BLaER1 treated with 17β-estradiol and CSF1 and Interleukin-3, amounts not matched to agents 10 nM and 100 nM (cell line): ENCODE data around the gene SHH.
A peak's percentile ranks its signal among the peaks of the same experiment; 100 is the strongest.

Source experiments
- H3K27ac ChIP-seq, 11 experiments: shearing (Covaris generic); formaldehyde crosslinking; 2 replicates each; pipeline ENCODE4 v1.8.1; 2022
- H3K27me3 ChIP-seq, 11 experiments: shearing (Covaris generic); formaldehyde crosslinking; 2 replicates each; pipeline ENCODE4 v1.8.1; 2022
- H3K36me3 ChIP-seq, 11 experiments: shearing (Covaris generic); formaldehyde crosslinking; 2 replicates each; pipeline ENCODE4 v1.8.1; 2022
- H3K4me1 ChIP-seq, 10 experiments: shearing (Covaris generic); formaldehyde crosslinking; 2 replicates each; pipeline ENCODE4 v1.8.1; 2022
- H3K4me2 ChIP-seq, 11 experiments: shearing (Covaris generic); formaldehyde crosslinking; 2 replicates each; pipeline ENCODE4 v1.8.1; 2022
- H3K4me3 ChIP-seq, 10 experiments: shearing (Covaris generic); formaldehyde crosslinking; 2 replicates each; pipeline ENCODE4 v1.8.1; 2022
- H3K9ac ChIP-seq, 11 experiments: shearing (Covaris generic); formaldehyde crosslinking; 2 replicates each; pipeline ENCODE4 v1.8.1; 2022
- H3K9me3 ChIP-seq, 11 experiments: shearing (Covaris generic); formaldehyde crosslinking; replicated peaks in 1 of 11; 2 replicates each; pipeline ENCODE4 v1.8.1; 2022
- H4K20me1 ChIP-seq, 11 experiments: shearing (Covaris generic); formaldehyde crosslinking; 2 replicates each; pipeline ENCODE4 v1.8.1; 2022
- Cebpa-rat ChIP-seq, 11 experiments: shearing (Covaris generic); IDR thresholded peaks; 2 replicates each; pipeline ENCODE4 v1.8.1; 2022

Gene SHH

DNA sequence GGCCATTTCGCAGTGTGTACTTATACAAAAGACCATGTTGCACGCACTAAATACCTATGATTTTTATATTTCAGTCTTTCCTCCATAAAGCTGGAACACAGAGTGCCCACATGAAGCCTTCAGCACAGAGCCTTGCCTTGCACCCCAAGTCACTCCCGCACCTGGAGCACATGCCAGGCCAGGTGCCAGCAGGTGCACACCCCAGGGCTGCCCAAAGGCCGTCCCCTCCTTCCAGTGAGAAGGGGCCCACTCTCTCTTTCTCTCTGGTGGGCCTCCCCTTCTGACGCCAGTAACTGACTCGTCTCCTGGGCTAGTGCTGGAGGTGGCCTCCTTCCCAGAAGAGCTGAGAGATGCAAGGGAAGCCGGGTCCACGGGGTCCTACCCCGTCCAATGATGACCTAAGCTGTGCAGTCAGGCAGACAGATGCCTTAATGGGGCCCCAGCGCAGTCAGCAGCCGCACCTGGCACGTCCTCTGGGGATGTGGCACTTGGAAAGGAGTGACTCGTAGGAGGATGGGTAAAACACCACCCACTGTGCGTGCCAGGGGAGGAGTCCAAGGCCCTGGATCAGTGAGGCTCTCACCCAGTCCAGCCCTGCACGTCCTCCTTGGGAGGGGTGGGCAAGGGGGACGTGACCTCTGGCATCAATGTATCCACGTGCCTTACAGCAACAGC lies 17.7 kb upstream of the SHH start:
- H3K9ac ChIP-seq = no peak overlapping the region
- no peak overlapping the region for H3K4me3 ChIP-seq
- H3K36me3 ChIP-seq = no peaks in the 10 kb centered on the region
- H3K27me3 ChIP-seq = peaks cover 0 to 20% (median 8%) of the 10 kb centered on the region in 11 experiments; a peak in 10 of 22 replicates
- TF ChIP-seq Cebpa-rat (IDR thresholded peaks at IDR 0.05) = no peak
- H3K27ac ChIP-seq = no peak overlapping the region
- H3K9me3 ChIP-seq = peaks cover 0 to 6% (median 0%) of the 10 kb centered on the region in 11 experiments; a peak in 1 of 22 replicates
- H4K20me1 ChIP-seq = no peaks in the 10 kb centered on the region; a peak in 1 of 22 replicates
- no peak overlapping the region for H3K4me2 ChIP-seq
- H3K4me1 ChIP-seq = peaks cover 9 to 16% (median 14%) of the 10 kb centered on the region in 10 experiments; a peak in 19 of 20 replicates

DNA sequence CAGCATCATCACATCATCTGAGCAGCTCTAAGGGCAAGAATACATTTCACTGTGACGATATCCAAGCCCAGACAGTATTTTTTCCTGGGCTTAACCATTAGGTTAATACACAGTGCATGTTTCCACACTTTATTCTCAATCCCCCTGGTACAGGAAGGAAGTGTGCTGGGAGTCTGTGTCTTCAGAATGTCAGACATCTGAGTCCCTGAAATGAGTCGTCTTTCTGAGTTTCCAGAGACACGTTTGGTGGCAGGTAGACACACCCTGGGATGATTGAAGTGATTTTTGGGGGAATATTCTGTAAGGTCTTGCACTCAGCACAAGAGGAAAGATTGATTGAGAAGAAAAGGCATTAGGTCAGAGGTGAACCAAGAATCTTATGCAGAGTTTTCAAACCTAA lies 13.1 kb upstream of the SHH start:
- no peak overlapping the region for H3K27ac ChIP-seq
- peaks cover 9 to 31% (median 21%) of the 10 kb centered on the region in 10 experiments; a peak in 19 of 20 replicates for H3K4me1 ChIP-seq

DNA sequence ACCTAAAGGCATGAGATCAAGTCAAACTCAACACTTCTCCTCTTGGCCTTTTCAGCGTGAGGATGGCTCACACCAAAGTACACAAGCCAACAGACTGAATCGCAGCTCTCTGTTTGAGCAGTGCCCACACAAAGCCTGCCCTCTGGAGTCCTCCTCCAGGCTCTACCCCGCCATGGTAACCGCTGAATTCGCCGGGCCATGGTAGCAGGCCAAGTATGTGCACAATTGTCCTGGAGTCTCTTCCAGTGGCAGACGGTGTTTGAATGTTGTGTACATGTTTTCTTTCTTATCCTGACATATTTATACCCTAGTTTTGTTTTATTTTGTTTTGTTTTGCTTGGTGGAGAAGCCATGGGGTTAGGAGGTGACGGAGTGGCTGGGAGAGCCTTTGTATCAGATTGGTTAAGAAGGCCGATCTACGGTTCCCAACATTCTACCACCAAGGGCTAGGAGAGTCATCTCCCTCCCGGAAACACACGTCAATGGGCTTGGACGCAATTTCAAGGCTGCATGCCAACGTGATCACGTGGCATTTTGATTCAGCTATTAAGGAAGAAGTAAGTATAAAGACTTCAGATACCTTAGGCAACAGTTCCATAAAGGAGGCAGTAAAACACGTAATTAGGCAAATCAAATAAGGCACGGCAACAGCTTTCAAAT lies 12.1 kb upstream of the SHH start:
- peaks cover 0 to 20% (median 13%) of the 10 kb centered on the region in 11 experiments; a peak in 10 of 22 replicates for H3K27me3 ChIP-seq
- peaks cover 9 to 31% (median 21%) of the 10 kb centered on the region in 10 experiments; a peak in 19 of 20 replicates for H3K4me1 ChIP-seq
- H3K9ac ChIP-seq = no peak overlapping the region
- no peak for TF ChIP-seq Cebpa-rat (IDR thresholded peaks at IDR 0.05)
- no peak overlapping the region for H3K4me2 ChIP-seq
- no peaks in the 10 kb centered on the region for H4K20me1 ChIP-seq
- H3K36me3 ChIP-seq = no peaks in the 10 kb centered on the region
- H3K4me3 ChIP-seq = no peak overlapping the region
- H3K9me3 ChIP-seq = peaks cover 0 to 6% (median 0%) of the 10 kb centered on the region in 11 experiments; a peak in 1 of 22 replicates
- H3K27ac ChIP-seq = no peak overlapping the region

More for the DNA sequence above, 13.1 kb upstream of the SHH start:
- H3K36me3 ChIP-seq = no peaks in the 10 kb centered on the region
- H3K9me3 ChIP-seq = peaks cover 0 to 6% (median 0%) of the 10 kb centered on the region in 11 experiments; a peak in 1 of 22 replicates
- TF ChIP-seq Cebpa-rat (IDR thresholded peaks at IDR 0.05) = no peak
- no peaks in the 10 kb centered on the region for H4K20me1 ChIP-seq
- H3K4me2 ChIP-seq = no peak overlapping the region
- no peak overlapping the region for H3K4me3 ChIP-seq
- no peak overlapping the region for H3K9ac ChIP-seq
- H3K27me3 ChIP-seq = peaks cover 0 to 20% (median 13%) of the 10 kb centered on the region in 11 experiments; a peak in 10 of 22 replicates

DNA sequence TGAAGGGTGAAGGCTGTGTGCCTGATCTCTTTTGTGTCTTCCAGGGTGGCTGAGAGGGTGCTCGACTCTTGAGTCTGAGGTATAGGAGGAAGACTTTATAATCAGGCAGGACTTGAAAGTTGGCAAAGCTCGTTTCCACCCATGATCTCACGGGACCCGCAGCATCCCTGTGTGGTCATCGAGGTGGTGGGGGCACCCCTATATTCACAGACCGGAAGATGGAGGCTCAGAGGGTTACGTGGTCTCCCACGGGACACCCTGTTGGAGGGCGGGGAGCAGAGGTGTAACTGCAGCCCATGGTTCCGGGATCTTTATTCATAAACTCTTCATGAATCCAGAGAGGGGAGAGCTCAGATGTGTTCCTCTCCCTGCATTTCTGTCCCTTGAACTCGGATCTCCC lies 9.6 kb upstream of the SHH start:
- H3K36me3 ChIP-seq = no peaks in the 10 kb centered on the region
- no peak overlapping the region for H3K27ac ChIP-seq
- peaks cover 2 to 29% (median 18%) of the 10 kb centered on the region in 10 experiments; a peak in 17 of 20 replicates for H3K4me1 ChIP-seq
- no peak overlapping the region for H3K9ac ChIP-seq
- H3K4me3 ChIP-seq = no peak overlapping the region
- H4K20me1 ChIP-seq = peaks cover 0 to 3% (median 0%) of the 10 kb centered on the region in 11 experiments; a peak in 2 of 22 replicates
- TF ChIP-seq Cebpa-rat (IDR thresholded peaks at IDR 0.05) = no peak
- H3K27me3 ChIP-seq = peaks cover 0 to 34% (median 15%) of the 10 kb centered on the region in 11 experiments; a peak in 14 of 22 replicates
- peaks cover 6 to 13% (median 10%) of the 10 kb centered on the region in 11 experiments; a peak in 19 of 22 replicates for H3K9me3 ChIP-seq
- peak overlapping the region in 7 of 11 experiments; percentile 22 to 56 (median 37); a peak in 12 of 22 replicates for H3K4me2 ChIP-seq

DNA sequence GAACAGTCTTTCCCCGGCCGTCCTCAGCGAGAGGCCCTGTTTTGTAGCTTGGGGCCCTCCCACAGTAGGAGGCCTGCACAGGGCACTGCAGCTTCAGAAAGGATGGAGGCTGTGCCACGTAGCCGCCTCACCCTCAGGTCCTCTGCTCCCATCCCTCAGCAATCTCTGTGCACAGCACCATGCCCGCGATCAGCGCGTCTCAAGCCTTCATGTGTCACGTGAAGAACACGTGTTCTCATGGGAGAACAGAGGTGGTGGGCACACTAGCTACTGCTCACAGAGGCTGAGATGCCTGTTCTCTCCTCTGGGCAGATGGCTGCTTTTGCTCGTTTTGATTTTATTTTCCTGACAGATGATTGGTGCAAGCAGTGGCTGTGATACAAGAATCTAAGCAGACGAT lies 8.5 kb upstream of the SHH start:
- no peaks in the 10 kb centered on the region for H3K36me3 ChIP-seq
- no peak overlapping the region for H3K4me3 ChIP-seq
- H4K20me1 ChIP-seq = peaks cover 0 to 7% (median 2%) of the 10 kb centered on the region in 11 experiments; a peak in 6 of 22 replicates
- no peak overlapping the region for H3K27ac ChIP-seq
- peaks cover 0 to 29% (median 16%) of the 10 kb centered on the region in 10 experiments; a peak in 12 of 20 replicates for H3K4me1 ChIP-seq
- H3K9me3 ChIP-seq = peaks cover 6 to 14% (median 10%) of the 10 kb centered on the region in 11 experiments; a peak in 19 of 22 replicates
- TF ChIP-seq Cebpa-rat (IDR thresholded peaks at IDR 0.05) = no peak
- peaks cover 5 to 40% (median 14%) of the 10 kb centered on the region in 11 experiments; a peak in 16 of 22 replicates for H3K27me3 ChIP-seq
- H3K4me2 ChIP-seq = peak overlapping the region in 2 of 11 experiments; percentile 3 to 52; a peak in 1 of 22 replicates
- H3K9ac ChIP-seq = no peak overlapping the region

DNA sequence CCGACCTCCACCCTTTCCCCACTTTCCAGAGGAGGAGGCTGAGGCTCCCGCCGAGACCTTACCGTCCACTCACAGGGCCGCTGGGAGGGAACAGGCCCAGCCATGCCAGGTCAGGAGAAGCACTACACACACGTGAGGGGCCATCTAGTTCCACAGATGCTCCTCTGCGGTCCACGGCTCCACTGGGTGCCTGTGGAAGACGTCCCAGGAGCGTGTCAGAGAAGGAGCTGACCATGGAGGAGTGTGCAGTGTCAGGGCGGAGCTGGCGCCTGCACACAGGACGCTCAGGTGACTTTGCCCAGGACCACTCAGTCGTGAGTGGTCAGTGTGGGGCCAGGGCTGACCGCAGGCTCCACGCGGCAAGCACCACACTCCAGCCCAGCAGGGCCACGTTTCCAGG lies 8.0 kb upstream of the SHH start:
- Histone ChIP-seq H3K9me3 (peaks cover 6 to 14% (median 10%) of the 10 kb centered on the region in 11 experiments; a peak in 19 of 22 replicates), H4K20me1 (peaks cover 0 to 8% (median 2%) of the 10 kb centered on the region in 11 experiments; a peak in 6 of 22 replicates), H3K9ac (no peak overlapping the region), H3K4me1 (peaks cover 0 to 35% (median 17%) of the 10 kb centered on the region in 10 experiments; a peak in 13 of 20 replicates), H3K4me3 (no peak overlapping the region), H3K27me3 (peaks cover 9 to 45% (median 17%) of the 10 kb centered on the region in 11 experiments; a peak in 15 of 22 replicates), H3K36me3 (no peaks in the 10 kb centered on the region), H3K27ac (no peak overlapping the region), H3K4me2 (no peak overlapping the region)
- no peak for TF ChIP-seq Cebpa-rat (IDR thresholded peaks at IDR 0.05)

DNA sequence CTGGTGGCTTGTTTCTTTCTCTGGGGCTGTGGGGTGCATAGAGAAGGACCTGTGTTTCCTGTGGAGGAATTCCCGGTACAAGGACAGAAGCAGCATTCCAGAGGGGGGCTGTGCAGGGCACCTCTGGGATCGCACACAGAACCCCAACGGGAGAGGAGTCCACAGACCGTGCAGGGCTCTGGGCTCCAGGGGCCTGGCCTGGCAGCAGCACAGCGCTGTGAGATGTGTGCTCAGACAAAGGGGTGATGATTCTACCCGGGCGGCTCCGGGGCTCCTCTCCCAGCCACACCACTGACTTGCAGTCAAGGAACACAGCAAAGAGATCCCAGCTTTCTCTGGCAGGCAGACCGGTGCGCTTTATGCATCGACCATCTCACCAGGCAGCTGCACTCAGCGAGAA lies 6.9 kb upstream of the SHH start:
- Histone ChIP-seq H3K4me1 (peaks cover 0 to 35% (median 17%) of the 10 kb centered on the region in 10 experiments; a peak in 13 of 20 replicates), H3K4me3 (no peak overlapping the region), H3K27ac (no peak overlapping the region), H4K20me1 (peaks cover 0 to 12% (median 2%) of the 10 kb centered on the region in 11 experiments; a peak in 9 of 22 replicates), H3K27me3 (peaks cover 17 to 48% (median 25%) of the 10 kb centered on the region in 11 experiments), H3K4me2 (no peak overlapping the region), H3K9me3 (peaks cover 6 to 14% (median 10%) of the 10 kb centered on the region in 11 experiments; a peak in 19 of 22 replicates), H3K9ac (no peak overlapping the region), H3K36me3 (no peaks in the 10 kb centered on the region)
- TF ChIP-seq Cebpa-rat (IDR thresholded peaks at IDR 0.05) = no peak

DNA sequence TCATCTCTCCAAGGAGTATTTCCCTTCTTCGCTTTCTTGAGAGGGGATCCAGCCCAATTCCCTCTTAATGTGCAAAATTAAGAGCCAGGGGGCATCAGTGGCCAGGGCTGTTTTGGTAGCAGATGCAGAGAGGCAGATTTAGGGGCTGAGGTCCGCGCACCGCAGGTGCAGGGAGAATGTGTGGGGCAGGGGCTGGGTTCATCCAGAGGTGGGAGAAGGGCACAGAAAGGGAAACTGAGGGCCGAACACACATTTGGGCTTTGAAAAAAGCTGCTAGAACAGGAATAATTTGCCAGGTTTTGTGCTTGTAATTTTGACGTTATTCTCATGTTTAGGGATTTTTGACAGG lies 6.5 kb upstream of the SHH start:
- TF ChIP-seq Cebpa-rat (IDR thresholded peaks at IDR 0.05) = no peak
- Histone ChIP-seq H3K27me3 (peaks cover 20 to 52% (median 29%) of the 10 kb centered on the region in 11 experiments), H3K4me2 (peak overlapping the region in 7 of 11 experiments; percentile 24 to 50 (median 44); a peak in 11 of 22 replicates)

More for the DNA sequence above, 6.5 kb upstream of the SHH start:
- H3K9me3 ChIP-seq = peaks cover 6 to 14% (median 10%) of the 10 kb centered on the region in 11 experiments; a peak in 19 of 22 replicates
- no peak overlapping the region for H3K9ac ChIP-seq
- H4K20me1 ChIP-seq = peaks cover 0 to 16% (median 5%) of the 10 kb centered on the region in 11 experiments; a peak in 13 of 22 replicates
- H3K4me1 ChIP-seq = peaks cover 0 to 35% (median 17%) of the 10 kb centered on the region in 10 experiments; a peak in 13 of 20 replicates
- H3K27ac ChIP-seq = no peak overlapping the region
- no peak overlapping the region for H3K4me3 ChIP-seq
- H3K36me3 ChIP-seq = no peaks in the 10 kb centered on the region
